ENCODE results near the gene CBY2.
"Not testable (repeated sequence)": the region's sequence is repeated elsewhere in the genome, so short reads cannot be mapped to it uniquely, and the experiment has no call there.

Gene CBY2

DNA sequence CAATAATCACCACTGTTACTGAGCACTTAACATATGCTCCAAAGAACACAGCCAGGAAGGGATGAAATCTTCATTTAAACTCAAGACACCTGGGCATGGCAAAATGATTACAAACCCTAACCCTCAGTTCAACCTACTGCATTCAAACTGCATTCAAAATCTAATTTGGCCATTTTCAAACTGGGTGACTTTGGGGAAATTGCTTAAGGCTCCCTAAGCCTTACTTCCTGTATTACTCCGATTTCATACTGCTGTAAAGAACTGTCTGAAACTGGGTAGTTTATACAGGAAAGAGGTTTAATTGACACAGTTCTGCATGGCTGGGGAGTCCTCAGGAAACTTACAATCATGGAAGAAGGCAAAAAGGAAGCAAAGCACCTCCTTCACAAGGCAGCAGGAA, 50.4 kb downstream of the CBY2 start:
- Histone ChIP-seq H3K9ac (ENCODE audit: low read length) (no peak overlapping the region), H3K27me3 (ENCODE audit: control insufficient read depth, insufficient read depth, low read length) (no peaks in the 10 kb centered on the region), H3K36me3 (ENCODE audit: control insufficient read depth, insufficient read depth, low read length) (no peaks in the 10 kb centered on the region), H3K4me3 (ENCODE audit: low read length) (no peak overlapping the region), H3K4me1 (ENCODE audit: control insufficient read depth, insufficient read depth, low read length) (no peaks in the 10 kb centered on the region), H3K9me3 (ENCODE audit: control insufficient read depth, low read length) (no peaks in the 10 kb centered on the region)

GRCh38 chr13:45756498-45756897, 54.4 kb downstream of the CBY2 start:
- not testable (repeated sequence) for H3K4me3 ChIP-seq (ENCODE audit: low read length); H3K9me3 ChIP-seq (ENCODE audit: control insufficient read depth, low read length); H3K9ac ChIP-seq (ENCODE audit: low read length)

DNA sequence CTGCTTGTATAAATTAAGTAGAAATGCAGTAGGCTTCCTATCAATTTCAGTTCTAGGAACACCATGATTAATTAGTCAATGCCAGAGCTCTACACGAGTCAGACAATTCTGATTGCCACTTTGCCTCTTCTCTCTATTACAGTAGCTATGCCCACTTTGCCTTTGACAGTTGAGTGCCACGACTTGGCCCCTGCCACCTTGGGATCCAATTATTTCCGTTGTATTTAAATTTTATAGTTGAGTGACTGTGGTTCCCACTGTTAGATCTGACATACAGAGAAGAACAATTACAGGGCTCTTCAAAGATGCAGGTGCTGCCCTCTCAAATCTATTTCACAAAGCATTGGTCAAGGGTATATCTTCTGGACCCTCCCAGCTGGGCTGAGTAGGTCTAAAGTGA, 55.5 kb downstream of the CBY2 start:
- not testable (repeated sequence) for H3K4me3 ChIP-seq (ENCODE audit: low read length); H3K9ac ChIP-seq (ENCODE audit: low read length); H3K4me1 ChIP-seq (ENCODE audit: control insufficient read depth, insufficient read depth, low read length); H3K36me3 ChIP-seq (ENCODE audit: control insufficient read depth, insufficient read depth, low read length); H3K9me3 ChIP-seq (ENCODE audit: control insufficient read depth, low read length); H3K27me3 ChIP-seq (ENCODE audit: control insufficient read depth, insufficient read depth, low read length)

More at GRCh38 chr13:45756498-45756897, 54.4 kb downstream of the CBY2 start:
- H3K36me3 ChIP-seq (ENCODE audit: control insufficient read depth, insufficient read depth, low read length); H3K4me1 ChIP-seq (ENCODE audit: control insufficient read depth, insufficient read depth, low read length); H3K27me3 ChIP-seq (ENCODE audit: control insufficient read depth, insufficient read depth, low read length): not testable (repeated sequence)

- no peaks in the 10 kb centered on the region for H3K27me3 ChIP-seq (ENCODE audit: control insufficient read depth, insufficient read depth, low read length)
- H3K4me1 ChIP-seq (ENCODE audit: control insufficient read depth, insufficient read depth, low read length): no peaks in the 10 kb centered on the region
- no peak overlapping the region for H3K4me3 ChIP-seq (ENCODE audit: low read length)
- H3K9ac ChIP-seq (ENCODE audit: low read length): no peak overlapping the region
- H3K9me3 ChIP-seq (ENCODE audit: control insufficient read depth, low read length): no peaks in the 10 kb centered on the region
- no peaks in the 10 kb centered on the region for H3K36me3 ChIP-seq (ENCODE audit: control insufficient read depth, insufficient read depth, low read length)
These were observed 61.3 kb downstream of the CBY2 start for GRCh38 chr13:45763419-45763818.
